Tibial nerve (tissue), 4 donors: Measurements from ENCODE around the gene IFITM5. TPM values are rescaled to one million over a fixed set of nuclear protein-coding genes. Genes with fewer than 3 reads are reported as not detected.

Experiments
- DNase-seq, 2 donors: peaks; one replicate each; pipeline ENCODE4 v3.0.0-alpha.2; 2019; ENCODE audit warnings: low spot score in 2 of 2
- H3K27ac ChIP-seq, 4 donors: fragments of 200-600 bp; sonication (generic) in 3 of 4; one replicate each; pipeline ENCODE4 v1.5.1; 2017 to 2019; ENCODE audit warnings: mild to moderate bottlenecking in 1 of 4
- H3K27me3 ChIP-seq, 2 donors: fragments of 200-600 bp; sonication (generic) in 1 of 2; one replicate each; pipeline versions ENCODE4 v1.5.1 to v1.6.0; 2017 to 2019
- H3K36me3 ChIP-seq, 3 donors: fragments of 200-600 bp; sonication (generic); one replicate each; pipeline ENCODE4 v1.5.1; 2018 to 2019
- H3K4me1 ChIP-seq, 4 donors: fragments of 200-600 bp; sonication (generic) in 3 of 4; one replicate each; pipeline ENCODE4 v1.5.1; 2017 to 2019
- H3K4me3 ChIP-seq, 4 donors: fragments of 200-600 bp; sonication (generic) in 3 of 4; one replicate each; pipeline ENCODE4 v1.5.1; 2017 to 2019; ENCODE audit warnings: mild to moderate bottlenecking in 1 of 4, moderate library complexity in 1 of 4
- H3K9me3 ChIP-seq, 4 donors: fragments of 200-600 bp; sonication (generic) in 3 of 4; one replicate each; pipeline ENCODE4 v1.5.1; 2017 to 2019
- CTCF ChIP-seq, 5 experiments: fragments of 200-600 bp in 3 of 5; fragments of 450-650 bp in 2 of 5; sonication (generic) in 3 of 5; IDR thresholded peaks; one replicate each; pipeline ENCODE4 v1.5.1; 2016 to 2019; ENCODE audit warnings: antibody characterized with exemption in 5 of 5, mild to moderate bottlenecking in 3 of 5, moderate library complexity in 2 of 5
- EP300 ChIP-seq, 2 donors: sonication (generic); formaldehyde crosslinking; IDR thresholded peaks; one replicate each; pipeline ENCODE4 v1.6.1; 2017; ENCODE audit warnings: antibody characterized with exemption in 2 of 2, mild to moderate bottlenecking in 1 of 2
- POLR2A ChIP-seq, 2 donors: fragments of 450-650 bp; IDR thresholded peaks; one replicate each; pipeline ENCODE4 v1.6.1; 2017; ENCODE audit warnings: antibody characterized with exemption in 2 of 2, mild to moderate bottlenecking in 2 of 2, moderate library complexity in 2 of 2
- WGBS, 2 donors: methylation state at CpG; one replicate each; pipeline ENCODE4 v1.1.5; 2018; 5-methylcytosine and 5-hydroxymethylcytosine counted together
- total RNA-seq, 4 donors: library from RNA; depleted of rRNA; stranded (reverse); fragments of >200 nt; gene quantifications; one replicate each; pipeline ENCODE4 v1.1.0, GENCODE V29; 2016

IFITM5 gene
- total RNA-seq, 4 donors from 2014 or later = not detected

- peak overlapping the region; percentile 17 to 94 (median 87) for H3K27ac ChIP-seq
- TF ChIP-seq POLR2A (IDR thresholded peaks at IDR 0.05) = no peak
- no peak for TF ChIP-seq EP300 (IDR thresholded peaks at IDR 0.05)
- no peak for TF ChIP-seq CTCF (IDR thresholded peaks at IDR 0.05)
These were observed 7.5 kb upstream of the IFITM5 start for GRCh38 chr11:306645-307371.

GRCh38 chr11:305844-306211, 6.5 kb upstream of the IFITM5 start:
- H3K4me3 ChIP-seq = no peak overlapping the region
- peaks cover 0 to 46% (median 26%) of the 10 kb centered on the region in 4 donors for H3K4me1 ChIP-seq
- H3K27me3 ChIP-seq = peaks cover 0 to 1% of the 10 kb centered on the region in 2 donors
- peak overlapping the region in 3 of 4 donors; percentile 80 to 94 (median 94) for H3K27ac ChIP-seq
- no peak for TF ChIP-seq EP300 (IDR thresholded peaks at IDR 0.05)
- no peak for TF ChIP-seq POLR2A (IDR thresholded peaks at IDR 0.05)
- TF ChIP-seq CTCF (IDR thresholded peaks at IDR 0.05) = no peak
- no peaks in the 10 kb centered on the region for H3K36me3 ChIP-seq
- WGBS, 2 donors = 74 to 75% methylated on average over 10 of the region's 10 CpGs
- H3K9me3 ChIP-seq = no peaks in the 10 kb centered on the region
- no peak for DNase-seq

More at GRCh38 chr11:306645-307371, 7.5 kb upstream of the IFITM5 start:
- Histone ChIP-seq H3K27me3 (no peaks in the 10 kb centered on the region), H3K4me3 (no peak overlapping the region), H3K4me1 (peaks cover 0 to 49% (median 27%) of the 10 kb centered on the region in 4 donors), H3K9me3 (no peaks in the 10 kb centered on the region), H3K36me3 (no peaks in the 10 kb centered on the region)
- no peak for DNase-seq
- 84 to 88% methylated on average over 17 of the region's 17 CpGs for WGBS, 2 donors

DNA sequence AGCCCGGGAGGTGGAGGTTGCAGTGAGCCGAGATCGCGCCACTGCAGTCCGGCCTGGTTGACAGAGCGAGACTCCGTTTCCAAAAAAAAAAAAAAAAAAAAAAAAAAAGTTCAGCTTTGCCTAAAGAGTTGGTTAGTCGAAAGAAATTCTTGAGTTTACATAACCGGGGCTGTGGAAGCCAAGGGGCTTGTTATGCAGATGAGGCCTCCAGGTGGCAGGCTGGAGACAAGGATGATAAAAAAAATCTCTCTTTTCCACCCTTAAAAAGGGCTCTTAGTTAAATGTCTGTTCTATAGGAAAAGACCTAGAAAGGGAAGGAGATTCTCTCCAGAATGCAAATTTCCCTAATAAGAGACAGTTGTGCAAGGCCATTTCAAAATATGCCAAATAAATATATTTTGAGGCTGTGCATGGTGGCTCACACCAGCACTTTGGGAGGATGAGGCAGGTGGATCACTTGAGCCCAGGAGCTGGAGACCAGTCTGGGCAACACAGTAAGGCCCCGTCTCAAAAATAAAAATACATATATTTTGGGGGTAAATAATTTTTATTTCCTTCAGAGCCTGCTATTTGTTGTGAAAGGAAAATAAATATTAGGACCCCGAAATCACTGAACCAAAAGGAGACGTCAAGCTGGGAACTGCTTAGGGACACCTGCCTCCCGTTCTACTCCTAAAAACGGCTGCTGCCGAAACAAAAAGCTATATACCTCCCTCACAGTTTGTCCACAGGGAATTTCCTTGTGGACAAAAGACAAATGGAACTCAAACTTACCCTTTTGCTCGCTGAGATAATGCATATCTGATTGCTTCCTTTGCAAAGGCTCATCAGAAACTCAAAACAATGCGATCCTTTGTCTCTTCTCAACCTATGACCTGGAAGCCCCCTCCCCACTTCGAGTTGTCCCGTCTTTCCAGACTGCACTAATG, 5.9 kb upstream of the IFITM5 start:
- peak; percentile 54 to 84 (median 68) for TF ChIP-seq CTCF (IDR thresholded peaks at IDR 0.05)
- peak; percentile 36 to 56 for TF ChIP-seq EP300 (IDR thresholded peaks at IDR 0.05)
- TF ChIP-seq POLR2A (IDR thresholded peaks at IDR 0.05) = no peak
- Histone ChIP-seq H3K9me3 (no peaks in the 10 kb centered on the region), H3K36me3 (no peaks in the 10 kb centered on the region), H3K27ac (peak overlapping the region in 3 of 4 donors; percentile 80 to 94 (median 94)), H3K4me3 (no peak overlapping the region), H3K27me3 (peaks cover 0 to 8% of the 10 kb centered on the region in 2 donors), H3K4me1 (peaks cover 0 to 49% (median 26%) of the 10 kb centered on the region in 4 donors)
- DNase-seq = peak; percentile 65 to 77
- WGBS, 2 donors = 37 to 39% methylated on average over 19 of the region's 19 CpGs

- H3K27ac ChIP-seq = no peak overlapping the region
- no peak overlapping the region for H3K4me3 ChIP-seq
- H3K27me3 ChIP-seq = peaks cover 0 to 18% of the 10 kb centered on the region in 2 donors
- H3K36me3 ChIP-seq = no peaks in the 10 kb centered on the region
- H3K9me3 ChIP-seq = no peaks in the 10 kb centered on the region
- DNase-seq = no peak
- 87 to 93% methylated on average over 47 to 52 of the region's 52 CpGs for WGBS, 2 donors
- H3K4me1 ChIP-seq = peaks cover 0 to 50% (median 22%) of the 10 kb centered on the region in 4 donors
- no peak for TF ChIP-seq EP300 (IDR thresholded peaks at IDR 0.05)
These were observed 4.8 kb upstream of the IFITM5 start for GRCh38 chr11:304061-304506.

DNA sequence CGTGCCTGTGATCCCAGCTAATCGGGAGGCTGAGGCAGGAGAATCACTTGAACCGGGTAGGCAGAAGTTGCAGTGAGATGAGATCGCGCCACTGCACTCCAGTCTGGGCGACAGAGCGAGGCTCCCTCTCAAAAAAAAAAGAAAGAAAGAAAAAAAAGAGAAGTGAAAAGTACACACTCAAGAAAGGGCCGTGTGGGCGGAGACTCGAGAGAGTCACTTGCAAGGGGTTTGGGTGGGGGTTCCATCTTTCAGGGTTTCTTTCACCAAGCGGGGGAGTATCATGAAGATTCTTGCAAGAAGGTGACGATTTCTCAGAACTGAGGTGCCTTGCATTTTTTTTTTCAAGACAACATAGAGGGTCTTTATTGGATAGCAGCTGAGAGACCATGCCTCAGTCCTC, 4.0 kb upstream of the IFITM5 start:
- peaks cover 0 to 24% of the 10 kb centered on the region in 2 donors for H3K27me3 ChIP-seq
- 78 to 82% methylated on average over 12 of the region's 12 CpGs for WGBS, 2 donors
- no peak for DNase-seq
- no peak for TF ChIP-seq POLR2A (IDR thresholded peaks at IDR 0.05)
- TF ChIP-seq EP300 (IDR thresholded peaks at IDR 0.05) = no peak
- TF ChIP-seq CTCF (IDR thresholded peaks at IDR 0.05) = no peak
- no peak overlapping the region for H3K27ac ChIP-seq
- no peaks in the 10 kb centered on the region for H3K9me3 ChIP-seq
- H3K4me3 ChIP-seq = no peak overlapping the region
- H3K4me1 ChIP-seq = peaks cover 0 to 55% (median 22%) of the 10 kb centered on the region in 4 donors
- no peaks in the 10 kb centered on the region for H3K36me3 ChIP-seq
